Measurements from ENCODE around the gene TLR1. TPM values are rescaled to one million over a fixed set of nuclear protein-coding genes. Genes with fewer than 3 reads are reported as not detected.

Gene TLR1
- total RNA-seq, 1 donor from 2014 or later = 0.26 TPM

DNA sequence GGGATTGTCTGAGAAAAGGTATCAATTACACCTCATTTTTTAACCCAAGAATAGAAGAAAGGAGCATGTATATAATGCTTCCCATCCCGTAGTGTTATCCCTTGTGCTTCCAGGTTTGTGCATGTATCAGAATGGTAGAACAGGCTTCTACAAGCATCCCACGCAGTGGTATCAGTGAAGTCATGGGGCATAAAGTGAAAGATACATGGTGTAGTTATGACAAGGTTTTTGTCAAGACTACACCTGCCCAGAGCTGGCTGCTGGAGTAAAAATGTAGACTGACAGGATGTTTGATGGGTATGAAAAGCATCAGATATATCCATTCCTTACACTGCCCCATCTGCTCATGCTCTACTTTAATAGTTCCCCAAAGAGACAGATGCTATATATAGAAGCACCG lies 9.5 kb downstream of the TLR1 start:
- no peaks in the 10 kb centered on the region for H3K36me3 ChIP-seq (ENCODE audit: control insufficient read depth, insufficient read depth, low read length)
- H3K27me3 ChIP-seq (ENCODE audit: control insufficient read depth, insufficient read depth, low read length) = no peaks in the 10 kb centered on the region
- no peak overlapping the region for H3K4me3 ChIP-seq (ENCODE audit: low read depth, low read length)
- TF ChIP-seq, protein P1, sequence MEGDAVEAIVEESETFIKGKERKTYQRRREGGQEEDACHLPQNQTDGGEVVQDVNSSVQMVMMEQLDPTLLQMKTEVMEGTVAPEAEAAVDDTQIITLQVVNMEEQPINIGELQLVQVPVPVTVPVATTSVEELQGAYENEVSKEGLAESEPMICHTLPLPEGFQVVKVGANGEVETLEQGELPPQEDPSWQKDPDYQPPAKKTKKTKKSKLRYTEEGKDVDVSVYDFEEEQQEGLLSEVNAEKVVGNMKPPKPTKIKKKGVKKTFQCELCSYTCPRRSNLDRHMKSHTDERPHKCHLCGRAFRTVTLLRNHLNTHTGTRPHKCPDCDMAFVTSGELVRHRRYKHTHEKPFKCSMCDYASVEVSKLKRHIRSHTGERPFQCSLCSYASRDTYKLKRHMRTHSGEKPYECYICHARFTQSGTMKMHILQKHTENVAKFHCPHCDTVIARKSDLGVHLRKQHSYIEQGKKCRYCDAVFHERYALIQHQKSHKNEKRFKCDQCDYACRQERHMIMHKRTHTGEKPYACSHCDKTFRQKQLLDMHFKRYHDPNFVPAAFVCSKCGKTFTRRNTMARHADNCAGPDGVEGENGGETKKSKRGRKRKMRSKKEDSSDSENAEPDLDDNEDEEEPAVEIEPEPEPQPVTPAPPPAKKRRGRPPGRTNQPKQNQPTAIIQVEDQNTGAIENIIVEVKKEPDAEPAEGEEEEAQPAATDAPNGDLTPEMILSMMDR (IDR thresholded peaks at IDR 0.05; ENCODE audit: insufficient read depth, low read length, severe bottlenecking) = no peak
- FAIRE-seq (no peak), DNase-seq (ENCODE audit: low read depth) (peak; percentile 88)

DNA sequence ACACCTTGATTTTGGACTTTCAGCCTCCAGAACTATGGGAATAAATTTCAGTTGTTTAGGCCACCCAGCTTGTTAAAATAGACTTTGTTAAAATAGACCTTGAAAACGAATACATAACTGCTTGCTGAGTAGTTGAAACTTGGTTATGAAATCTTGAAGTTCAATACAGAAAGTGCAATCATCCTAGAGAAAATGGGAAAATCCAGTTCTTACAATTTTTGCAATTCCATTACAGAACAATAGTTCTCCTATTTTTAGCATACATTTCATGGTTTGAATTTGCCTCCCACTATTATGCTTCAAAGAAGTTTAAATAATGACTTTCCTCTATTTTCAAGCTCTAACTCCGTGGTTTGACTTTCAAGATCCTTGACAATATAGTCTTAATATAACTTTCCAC lies 10.5 kb downstream of the TLR1 start:
- TF ChIP-seq, protein P1 (IDR thresholded peaks at IDR 0.05; ENCODE audit: insufficient read depth, low read length, severe bottlenecking) = no peak
- H3K27me3 ChIP-seq (ENCODE audit: control insufficient read depth, insufficient read depth, low read length) = no peaks in the 10 kb centered on the region
- FAIRE-seq (no peak), DNase-seq (ENCODE audit: low read depth) (no peak)
- no peaks in the 10 kb centered on the region for H3K36me3 ChIP-seq (ENCODE audit: control insufficient read depth, insufficient read depth, low read length)
- H3K4me3 ChIP-seq (ENCODE audit: low read depth, low read length) = no peak overlapping the region

DNA sequence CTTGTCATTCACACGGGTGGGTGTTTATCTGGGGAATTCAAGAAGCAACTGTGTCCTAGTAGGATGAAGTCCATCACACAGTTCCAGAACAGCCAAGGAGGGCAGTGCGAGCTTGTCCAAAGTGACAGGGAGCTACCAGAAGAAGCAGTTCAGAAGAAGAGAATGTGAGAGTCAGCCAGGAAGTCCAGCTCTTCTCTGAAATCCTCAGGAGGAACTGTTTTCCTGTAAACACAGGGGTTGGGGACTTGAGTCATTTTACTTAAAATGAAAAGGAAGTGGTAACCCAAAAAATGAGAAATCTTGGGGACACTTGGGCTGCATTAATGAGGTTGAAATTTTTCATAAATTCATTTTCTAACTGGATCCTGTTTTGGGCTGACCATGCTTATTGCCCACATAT lies 13.6 kb downstream of the TLR1 start:
- FAIRE-seq (no peak), DNase-seq (ENCODE audit: low read depth) (no peak)
- H3K36me3 ChIP-seq (ENCODE audit: control insufficient read depth, insufficient read depth, low read length) = no peaks in the 10 kb centered on the region
- no peak overlapping the region for H3K4me3 ChIP-seq (ENCODE audit: low read depth, low read length)
- TF ChIP-seq, protein P1 (IDR thresholded peaks at IDR 0.05; ENCODE audit: insufficient read depth, low read length, severe bottlenecking) = no peak
- no peaks in the 10 kb centered on the region for H3K27me3 ChIP-seq (ENCODE audit: control insufficient read depth, insufficient read depth, low read length)

DNA sequence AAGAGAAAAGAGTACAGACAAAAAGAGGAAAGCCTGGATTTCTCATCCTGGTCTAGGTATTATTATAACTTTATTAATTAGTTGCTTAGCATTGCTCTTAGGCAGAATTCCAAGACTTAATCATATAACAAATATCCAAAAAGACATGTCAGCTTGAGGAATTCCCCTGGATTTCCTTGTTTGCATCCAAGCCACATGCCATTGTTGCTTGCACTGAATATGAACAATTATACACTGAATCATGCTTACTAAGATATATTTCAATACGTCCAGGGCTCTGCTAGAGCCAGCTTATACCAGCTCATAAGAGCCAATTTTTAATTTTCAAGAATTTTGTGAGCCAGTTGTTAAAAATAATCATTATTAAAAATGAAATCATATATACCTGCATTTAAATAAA lies 16.3 kb downstream of the TLR1 start:
- DNase-seq (ENCODE audit: low read depth) (peak; percentile 94), FAIRE-seq (no peak)

DNA sequence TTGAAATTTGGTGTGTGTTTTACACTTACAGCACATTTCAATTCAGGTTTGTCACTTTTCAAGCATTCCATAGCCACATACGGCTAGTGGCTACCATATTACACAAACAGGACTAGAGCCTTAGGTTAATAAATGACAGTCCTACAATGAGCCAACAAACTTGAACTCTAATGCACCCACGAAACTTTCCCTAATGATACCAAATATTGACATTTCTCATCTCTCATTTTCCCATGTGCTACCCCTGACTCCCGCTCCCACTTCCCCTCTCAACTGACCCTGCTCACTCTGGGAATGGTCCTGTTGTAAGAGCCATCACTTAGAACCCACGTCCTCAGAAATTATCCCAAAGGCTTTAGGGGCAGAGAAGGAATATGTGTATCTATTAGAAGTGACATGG lies 16.9 kb downstream of the TLR1 start:
- DNase-seq (ENCODE audit: low read depth) (no peak), FAIRE-seq (no peak)
- Histone ChIP-seq H3K4me3 (ENCODE audit: low read depth, low read length) (no peak overlapping the region), H3K27me3 (ENCODE audit: control insufficient read depth, insufficient read depth, low read length) (no peaks in the 10 kb centered on the region), H3K36me3 (ENCODE audit: control insufficient read depth, insufficient read depth, low read length) (no peaks in the 10 kb centered on the region)
- TF ChIP-seq, protein P1 (IDR thresholded peaks at IDR 0.05; ENCODE audit: insufficient read depth, low read length, severe bottlenecking) = no peak

More for the DNA sequence above, 16.3 kb downstream of the TLR1 start:
- H3K27me3 ChIP-seq (ENCODE audit: control insufficient read depth, insufficient read depth, low read length) = no peaks in the 10 kb centered on the region
- TF ChIP-seq, protein P1 (IDR thresholded peaks at IDR 0.05; ENCODE audit: insufficient read depth, low read length, severe bottlenecking) = no peak
- H3K4me3 ChIP-seq (ENCODE audit: low read depth, low read length) = no peak overlapping the region
- no peaks in the 10 kb centered on the region for H3K36me3 ChIP-seq (ENCODE audit: control insufficient read depth, insufficient read depth, low read length)

DNA sequence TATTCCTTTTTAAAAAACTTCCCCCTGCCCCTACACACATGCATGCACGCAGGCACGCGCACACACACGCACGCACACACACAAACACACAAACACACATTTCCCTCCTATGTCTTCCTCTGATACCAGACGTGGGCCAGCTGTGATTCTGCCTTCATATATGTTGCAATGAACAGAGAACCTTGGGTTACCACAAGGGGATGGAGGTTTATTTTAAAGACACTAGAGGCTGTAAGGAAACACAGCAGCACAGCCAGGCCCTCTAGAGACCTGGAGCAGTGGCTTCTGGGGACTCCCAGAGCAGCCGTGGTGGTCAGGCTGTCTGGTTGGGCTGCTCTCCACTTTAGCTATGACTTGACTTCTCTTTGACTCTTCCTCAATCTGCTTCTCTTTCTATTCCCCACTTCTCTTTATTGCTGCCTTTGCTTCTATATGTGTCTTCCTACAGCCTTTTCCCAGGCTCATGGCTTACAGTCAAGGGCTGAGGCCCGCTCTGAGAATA lies 18.6 kb downstream of the TLR1 start:
- TF ChIP-seq, protein P1 (IDR thresholded peaks at IDR 0.05; ENCODE audit: insufficient read depth, low read length, severe bottlenecking) = no peak
- DNase-seq (ENCODE audit: low read depth) (no peak), FAIRE-seq (no peak)
- no peaks in the 10 kb centered on the region for H3K36me3 ChIP-seq (ENCODE audit: control insufficient read depth, insufficient read depth, low read length)
- H3K27me3 ChIP-seq (ENCODE audit: control insufficient read depth, insufficient read depth, low read length) = no peaks in the 10 kb centered on the region
- H3K4me3 ChIP-seq (ENCODE audit: low read depth, low read length) = no peak overlapping the region
